Ramos (cell line): Measurements from ENCODE around the gene FLNB.
"Not testable (repeated sequence)": the region's sequence is repeated elsewhere in the genome, so short reads cannot be mapped to it uniquely, and the experiment has no call there.

Experiments
- in situ Hi-C: fragments of 300-500 bp; cut with MboI; formaldehyde crosslinking; loops from one replicate; pipeline ENCODE4 v1.14.3; 2022; ENCODE audit warnings: low sequenced_read_pairs; ENCODE audit not compliant: unreplicated experiment

The FLNB gene

DNA sequence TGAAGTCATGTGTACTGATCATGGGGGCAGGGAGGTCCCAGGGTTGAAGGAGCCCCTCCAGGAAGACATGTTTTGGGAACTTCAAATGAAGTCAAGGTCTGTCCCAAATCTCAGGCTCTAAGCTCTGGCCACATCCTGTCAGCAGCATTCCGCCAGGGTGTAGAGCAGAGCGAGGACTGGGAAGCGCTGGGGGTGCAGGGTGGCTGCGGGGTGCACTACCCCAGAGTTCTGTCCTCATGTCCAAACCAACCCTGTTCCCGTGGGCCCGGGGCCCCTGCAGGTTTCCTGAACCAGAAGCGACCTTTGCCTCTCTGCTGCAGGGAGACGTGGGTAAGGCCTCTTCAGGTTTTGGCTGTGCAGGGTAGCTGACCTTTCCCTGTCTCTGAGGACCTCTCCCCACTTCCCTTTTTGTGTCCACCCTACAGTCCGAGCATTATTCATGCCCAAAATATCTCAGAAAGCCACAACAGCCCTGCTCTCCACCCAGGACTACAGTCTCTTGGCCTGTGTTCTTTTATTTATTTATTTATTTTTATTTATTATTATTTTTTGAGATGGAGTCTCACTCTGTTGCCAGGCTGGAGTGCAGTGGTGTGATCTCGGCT is 26.6 kb upstream of the FLNB start:
- in situ Hi-C loops, result no loop called here

DNA sequence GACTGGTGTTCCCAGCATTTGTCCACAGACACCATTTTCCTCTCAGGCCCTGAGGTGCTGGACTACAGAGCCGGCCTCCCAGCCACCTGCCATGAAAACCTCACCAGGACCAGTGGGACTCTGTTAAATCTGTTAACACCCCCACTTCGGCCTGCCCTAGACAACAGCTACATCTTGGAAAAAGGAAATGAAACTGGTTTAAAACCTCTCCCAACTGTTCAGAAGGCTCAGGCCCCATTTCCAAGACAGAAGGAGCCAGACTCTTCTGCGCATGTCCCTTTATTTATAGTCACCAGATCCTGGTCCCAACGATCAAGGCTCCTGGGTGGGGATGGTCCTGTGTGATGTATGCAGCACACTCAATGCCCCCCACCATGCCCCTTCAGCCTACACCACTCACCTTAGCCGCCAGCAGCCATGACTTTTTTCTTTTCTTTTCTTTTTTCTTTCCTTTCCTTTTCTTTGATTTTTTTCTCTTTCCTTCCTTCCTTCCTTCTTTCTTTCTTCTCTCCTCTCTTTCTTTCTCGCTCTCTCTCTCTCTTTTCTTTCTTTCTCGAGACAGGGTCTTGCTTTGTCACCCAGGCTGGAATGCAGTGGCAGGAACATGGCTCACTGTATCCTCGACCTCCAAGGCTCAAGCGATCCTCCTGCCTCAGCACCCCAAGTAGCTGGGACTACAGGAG is 25.5 kb upstream of the FLNB start:
- in situ Hi-C loops, result no loop called here

DNA sequence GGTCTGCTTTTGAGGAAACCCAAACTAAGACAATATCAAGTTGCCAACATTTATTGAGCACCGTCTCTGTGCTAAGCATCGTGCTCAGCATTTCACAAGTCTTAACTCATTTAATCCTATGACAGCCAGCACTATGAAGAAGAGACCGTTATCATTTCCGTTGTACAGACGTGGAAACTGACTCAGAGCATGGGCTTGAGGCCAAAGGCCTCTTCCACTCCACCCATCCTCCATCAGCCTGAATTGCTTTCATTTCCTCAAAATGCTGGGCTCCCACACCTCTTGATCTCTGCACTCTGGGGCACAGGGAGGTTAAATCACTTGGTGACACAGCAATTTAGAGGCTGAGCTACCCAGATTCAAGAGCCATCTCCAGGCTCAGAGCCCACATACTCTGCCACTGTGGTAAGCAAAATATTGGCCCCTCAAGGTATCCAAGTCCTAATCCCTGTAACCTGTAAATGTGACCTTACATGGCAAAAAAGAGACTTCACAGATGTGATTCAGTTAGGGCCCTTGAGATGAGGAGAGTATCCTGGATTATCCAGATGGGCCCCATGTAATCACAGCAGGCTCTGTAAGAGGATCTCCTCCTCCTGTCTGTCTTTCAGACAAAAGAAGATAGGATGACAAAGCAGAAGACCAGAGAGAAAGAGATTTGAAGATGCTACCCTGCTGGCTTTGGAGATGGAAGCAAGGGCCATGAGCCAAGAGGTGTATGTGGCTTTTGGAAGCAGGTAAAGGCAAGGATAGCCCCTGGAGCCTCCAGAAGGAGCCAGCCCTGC is 24.3 kb upstream of the FLNB start:
- in situ Hi-C loops, result no loop called here

DNA sequence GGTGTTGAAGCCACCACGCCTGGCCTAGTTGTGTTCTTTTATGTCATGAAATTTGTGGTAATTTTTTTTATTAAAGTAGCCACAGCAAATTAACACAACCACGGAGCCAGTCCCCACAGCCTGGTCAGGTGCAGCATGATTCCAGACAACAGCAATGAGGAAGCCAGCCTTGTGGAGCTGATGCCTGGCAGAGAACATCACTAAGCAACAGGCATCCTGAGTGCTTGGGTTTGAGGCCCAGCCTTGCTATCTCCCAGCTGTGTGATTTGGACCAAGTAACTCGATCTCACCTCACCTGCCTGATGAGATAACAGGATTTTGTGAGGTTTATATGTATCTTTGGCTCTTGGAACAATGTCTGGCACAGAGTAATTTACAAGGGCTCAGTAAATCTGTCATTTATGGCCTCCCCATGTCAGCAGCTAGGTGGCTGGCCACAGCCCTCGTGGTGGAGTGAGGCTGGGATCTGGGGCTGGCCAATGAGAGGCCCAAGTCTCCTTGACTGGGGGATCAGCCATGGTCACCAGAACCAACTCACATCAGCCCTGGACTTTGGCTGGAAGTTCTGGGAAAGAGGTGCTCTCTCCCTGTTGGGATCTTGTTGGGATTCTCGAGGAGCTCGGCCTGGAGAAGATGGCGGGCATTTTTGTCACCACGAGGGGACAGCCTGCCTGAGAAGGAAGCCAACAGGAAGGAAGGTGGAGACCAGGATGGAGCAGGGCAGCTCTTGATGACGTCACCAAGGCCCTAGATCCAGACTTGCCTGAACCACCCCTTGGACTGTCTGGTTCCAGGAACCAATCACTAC is 22.8 kb upstream of the FLNB start:
- in situ Hi-C loops, result no loop called here

DNA sequence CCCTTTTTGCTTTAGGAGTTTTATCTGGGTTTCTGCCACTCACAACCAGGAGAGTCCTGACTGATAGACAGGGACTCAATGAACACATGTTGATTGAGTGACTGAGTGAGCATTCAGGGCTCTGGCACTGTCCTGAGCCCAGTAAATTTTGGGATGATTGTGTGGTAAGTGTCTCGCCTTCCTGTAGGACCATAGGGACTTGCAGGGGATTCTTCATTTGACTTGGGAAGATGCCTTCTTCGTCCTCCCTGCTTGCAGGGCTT is 22.3 kb upstream of the FLNB start:
- in situ Hi-C loops, result no loop called here

DNA sequence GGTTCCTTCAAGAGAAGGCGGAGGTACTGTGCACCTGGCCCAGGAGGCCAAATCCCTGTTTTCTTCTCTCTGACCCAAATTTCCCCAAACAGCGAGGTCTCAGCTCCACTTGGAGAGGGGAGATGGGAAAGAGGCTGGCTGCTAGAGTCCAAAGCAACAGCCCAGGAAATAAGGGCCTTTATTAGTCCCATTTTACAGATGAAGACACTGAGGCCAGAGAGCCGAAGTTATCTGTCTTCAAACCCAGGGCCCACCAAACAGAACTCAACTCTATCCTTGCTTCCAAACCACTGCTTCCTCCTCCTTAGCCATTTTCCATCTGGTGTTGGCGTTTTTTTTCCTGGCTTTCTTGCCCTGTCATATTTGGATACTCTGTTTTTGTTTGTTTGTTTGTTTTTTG is 22.0 kb upstream of the FLNB start:
- in situ Hi-C loops, result no loop called here

DNA sequence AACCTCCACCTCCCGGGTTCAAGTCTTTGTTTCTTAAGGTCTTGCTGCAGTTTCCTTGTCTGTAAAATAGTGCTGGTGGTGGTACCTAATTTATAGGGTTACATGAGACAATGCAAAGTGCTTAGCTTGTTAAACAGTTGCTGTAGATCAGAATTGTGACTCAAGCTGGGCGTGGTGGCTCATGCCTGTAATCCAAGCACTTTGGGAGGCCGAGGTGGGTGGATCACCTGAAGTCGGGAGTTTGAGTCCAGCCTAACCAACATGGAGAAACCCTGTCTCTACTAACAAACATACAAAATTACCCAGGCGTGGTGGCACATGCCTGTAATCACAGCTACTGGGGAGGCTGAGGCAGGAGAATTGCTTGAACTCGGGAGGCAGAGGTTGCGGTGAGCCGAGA is 19.0 kb upstream of the FLNB start:
- in situ Hi-C loops, result not testable (repeated sequence)

DNA sequence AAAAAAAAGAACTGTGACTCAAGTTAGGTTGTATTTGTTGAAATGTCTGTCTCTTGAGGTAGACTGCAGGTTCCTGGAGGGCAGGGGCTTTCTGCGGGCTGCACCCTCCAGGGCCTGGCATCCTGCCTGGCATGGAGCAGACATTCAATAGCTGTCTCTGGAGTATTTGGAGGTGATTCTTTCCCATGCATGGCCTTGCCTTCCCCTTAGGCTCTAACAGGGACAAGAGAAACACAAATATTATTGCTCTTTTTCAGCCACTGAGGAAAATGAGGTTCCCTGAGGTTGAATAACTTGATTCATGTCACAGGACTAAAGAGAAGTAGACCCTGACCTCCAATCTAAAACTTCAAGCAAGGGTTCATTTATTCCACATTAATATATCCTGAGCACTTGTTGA is 18.6 kb upstream of the FLNB start:
- in situ Hi-C loops, result no loop called here

DNA sequence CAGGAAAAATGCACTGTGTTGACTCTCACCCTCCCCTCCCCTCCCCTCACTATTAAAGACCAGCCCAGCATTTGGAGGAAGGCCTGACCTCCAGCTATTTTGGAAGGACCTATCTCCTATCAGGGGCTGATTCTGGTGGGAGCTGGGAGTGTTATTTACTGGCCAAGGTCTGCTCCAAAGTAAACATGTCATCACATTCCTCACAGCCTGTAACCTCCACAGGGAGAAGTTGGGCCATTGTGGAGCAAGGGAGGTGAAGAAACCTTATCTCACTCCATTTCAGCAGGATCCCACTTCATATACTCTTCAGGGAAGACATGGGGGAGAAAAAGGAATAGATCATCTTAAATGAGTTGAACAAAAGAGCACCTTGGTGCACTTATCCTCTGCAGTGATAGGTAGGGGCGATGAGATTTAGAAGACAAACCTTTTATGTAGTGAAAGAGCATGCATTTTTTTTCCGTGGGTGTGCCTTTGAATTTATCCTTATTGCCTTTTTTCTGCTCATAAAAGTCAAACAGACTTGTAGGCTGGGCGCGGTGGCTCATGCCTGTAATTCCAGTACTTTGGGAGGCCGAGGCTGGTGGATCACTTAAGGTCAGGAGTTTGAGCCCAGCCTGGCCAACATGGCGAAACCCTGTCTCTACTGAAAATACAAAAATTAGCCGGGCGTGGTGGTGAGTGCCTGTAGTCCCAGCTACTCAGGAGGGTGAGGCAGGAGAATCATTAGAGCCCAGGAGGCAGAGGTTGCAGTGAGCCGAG is 15.6 kb upstream of the FLNB start:
- in situ Hi-C loops, result no loop called here

DNA sequence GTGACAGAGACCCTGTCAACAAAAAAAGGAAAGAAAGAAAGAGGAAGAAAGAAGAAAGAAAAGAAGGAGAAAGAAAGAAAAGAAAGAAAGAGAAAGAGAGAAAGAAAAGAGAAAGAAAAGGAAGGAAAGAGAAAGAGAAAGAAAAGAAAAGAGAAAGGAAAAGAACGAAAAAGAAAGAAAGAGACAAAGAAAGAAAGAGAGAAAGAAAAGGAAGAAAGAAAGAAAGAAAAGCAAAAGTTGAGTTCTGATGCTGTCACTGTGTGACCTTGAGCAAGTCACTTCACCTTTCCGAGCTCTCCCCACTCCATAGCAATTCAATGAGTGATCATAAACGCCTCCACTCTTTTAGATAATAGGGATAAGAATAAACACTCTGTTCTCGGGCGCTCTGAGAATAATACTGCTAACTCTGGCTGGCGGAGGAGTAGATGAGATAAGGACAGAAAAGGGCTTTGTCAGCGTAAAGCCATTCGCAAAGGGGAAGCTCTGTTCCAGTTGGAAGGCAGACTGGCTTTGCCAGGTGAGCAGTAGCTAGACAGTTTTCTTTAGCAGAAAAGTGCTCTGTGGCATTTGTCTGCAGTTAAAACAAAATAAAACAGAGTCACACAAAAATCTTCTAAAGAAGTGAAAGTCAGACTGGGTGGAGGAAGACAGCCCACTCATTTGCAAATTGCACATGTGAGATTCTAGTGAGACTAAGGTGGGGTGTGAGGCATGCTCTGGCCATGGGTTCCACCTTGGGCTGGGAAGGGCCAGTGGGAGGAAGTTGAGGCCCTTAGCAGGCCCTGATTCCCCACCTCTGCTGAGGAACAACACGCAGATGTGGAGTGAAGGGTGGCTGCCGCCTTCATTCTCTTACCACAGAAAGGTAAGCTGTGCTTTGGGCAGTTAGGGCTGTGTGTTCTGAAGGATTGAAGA is 9.6 kb upstream of the FLNB start:
- in situ Hi-C loops, result no loop called here

DNA sequence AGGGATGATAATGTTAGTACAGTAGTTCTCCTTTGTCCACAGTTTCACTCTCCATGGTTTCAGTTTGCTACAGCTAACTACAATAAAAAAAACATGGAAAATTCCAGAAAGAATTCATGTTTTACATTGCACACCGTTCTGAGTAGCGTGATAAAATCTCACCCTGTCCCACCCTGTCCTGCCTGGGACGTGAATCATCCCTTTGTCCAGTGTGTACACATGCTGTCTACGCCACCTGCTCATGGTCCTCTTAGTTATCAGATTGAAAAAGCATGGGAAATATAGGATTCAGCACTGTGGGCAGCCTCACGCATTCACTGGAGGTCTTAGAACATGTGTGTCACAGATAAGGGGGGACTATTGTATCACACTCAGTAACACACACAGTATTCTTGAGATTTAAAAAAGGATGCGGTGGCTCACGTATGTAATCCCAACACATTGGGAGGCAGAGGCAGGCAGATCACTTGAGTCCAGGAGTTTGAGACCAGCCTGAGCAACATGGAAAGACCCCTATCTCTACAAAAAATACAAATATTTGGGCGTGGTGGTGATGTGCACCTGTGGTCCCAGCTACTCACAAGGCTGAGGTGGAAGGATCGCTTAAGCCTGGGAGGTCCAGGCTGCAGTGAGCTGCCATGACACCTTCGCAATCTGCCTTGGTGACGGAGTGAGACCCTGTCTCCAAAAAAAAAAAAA is 8.7 kb upstream of the FLNB start:
- in situ Hi-C loops, result loop anchor here (10.0 kb wide), 1 partner anchor 175 kb away; no protein-coding TSS in a partner anchor

DNA sequence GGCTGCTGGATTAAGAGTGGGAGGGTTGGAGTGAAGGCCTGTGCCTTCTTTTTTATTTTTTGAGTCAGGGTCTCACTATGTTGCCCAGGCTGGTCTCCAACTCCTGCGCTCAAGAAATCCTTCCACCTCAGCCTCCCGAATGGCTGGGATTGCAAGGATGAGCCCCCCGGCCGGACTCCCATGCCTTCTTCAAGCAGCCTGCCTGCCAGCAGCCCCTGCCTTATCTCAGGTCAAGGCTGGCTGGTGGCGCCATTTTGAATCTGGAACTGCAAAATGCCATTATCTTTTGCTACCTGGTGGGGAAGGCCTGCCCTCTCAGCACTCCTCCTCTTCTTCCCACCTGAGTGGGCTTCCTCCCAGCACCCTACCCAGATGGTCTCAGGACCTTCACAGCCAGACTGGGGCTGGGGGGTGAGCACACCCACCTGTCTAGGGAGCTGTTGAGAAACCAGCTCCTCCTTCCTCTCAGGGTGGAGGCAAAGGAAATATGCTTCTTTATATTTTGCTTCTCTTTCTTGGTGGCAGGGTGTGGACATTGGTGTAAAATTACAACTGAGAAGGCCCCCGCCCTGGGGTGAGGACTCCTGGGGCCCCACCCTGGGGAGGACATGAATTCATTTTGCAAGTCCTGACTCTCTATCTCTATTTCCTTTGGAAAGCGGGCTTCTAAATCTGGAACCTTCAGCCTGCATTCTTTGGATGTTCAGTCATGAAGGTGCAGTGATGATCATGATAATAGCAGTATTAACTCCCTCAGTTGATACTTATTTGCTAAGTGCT is 7.7 kb upstream of the FLNB start:
- in situ Hi-C loops, result loop anchor here (10.0 kb wide), 1 partner anchor 174 kb away; no protein-coding TSS in a partner anchor

DNA sequence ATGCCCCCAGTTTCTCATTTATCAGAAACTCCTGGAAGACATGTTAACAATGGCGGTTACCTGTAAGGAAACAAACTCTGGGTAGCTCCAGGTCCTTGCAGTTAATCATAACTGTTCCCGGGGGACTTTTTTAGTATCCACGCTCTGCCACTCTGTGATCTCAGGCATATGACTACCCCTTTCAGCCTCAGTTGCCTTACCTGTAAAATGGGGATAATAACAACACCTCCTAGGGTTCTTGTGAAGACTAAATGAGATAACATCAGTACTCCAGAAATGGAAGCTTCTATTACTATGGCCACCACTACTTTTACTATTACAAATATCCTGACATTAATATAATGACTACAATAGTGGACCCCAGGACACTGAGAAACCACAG is 7.1 kb upstream of the FLNB start:
- in situ Hi-C loops, result loop anchor here (10.0 kb wide), 1 partner anchor 174 kb away; no protein-coding TSS in a partner anchor

DNA sequence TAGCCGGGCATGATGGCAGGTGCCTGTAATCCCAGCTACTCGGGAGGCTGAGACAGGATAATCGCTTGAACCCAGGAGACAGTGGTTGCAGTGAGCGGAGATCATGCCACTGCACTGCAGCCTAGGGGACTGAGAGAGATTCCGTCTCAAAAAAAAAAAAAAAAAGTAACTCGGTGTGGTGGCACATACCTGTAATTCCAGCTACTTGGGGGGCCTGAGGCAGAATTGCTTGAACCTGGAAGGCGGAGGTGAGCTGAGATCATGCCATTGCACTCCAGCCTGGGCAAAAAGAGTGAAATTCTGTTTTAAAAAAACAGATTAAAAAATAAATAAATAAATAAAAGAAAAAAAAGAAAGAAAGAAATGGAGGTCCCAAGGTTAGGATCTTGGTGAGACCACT is 6.2 kb upstream of the FLNB start:
- in situ Hi-C loops, result loop anchor here (10.0 kb wide), 1 partner anchor 173 kb away; no protein-coding TSS in a partner anchor

DNA sequence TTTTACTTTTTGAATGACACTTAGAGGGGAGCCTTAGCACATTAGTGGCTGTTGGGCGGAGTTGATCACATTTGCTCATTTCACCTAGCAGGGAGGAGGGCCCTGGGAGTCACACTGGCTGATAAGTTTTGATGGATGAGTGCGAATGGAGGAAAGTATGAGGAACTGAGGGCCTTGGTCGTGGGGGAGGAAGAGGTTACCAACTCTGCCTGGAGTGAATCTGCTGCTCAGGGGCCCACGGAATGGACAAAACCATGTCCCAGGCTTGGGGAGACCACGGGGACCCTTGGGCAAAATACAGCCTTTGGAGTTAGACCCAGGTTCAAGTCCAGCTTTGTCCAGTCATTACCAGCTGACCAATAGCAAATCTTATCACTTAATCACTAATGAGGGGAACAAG is 5.1 kb upstream of the FLNB start:
- in situ Hi-C loops, result loop anchor here (10.0 kb wide), 1 partner anchor 172 kb away; no protein-coding TSS in a partner anchor

DNA sequence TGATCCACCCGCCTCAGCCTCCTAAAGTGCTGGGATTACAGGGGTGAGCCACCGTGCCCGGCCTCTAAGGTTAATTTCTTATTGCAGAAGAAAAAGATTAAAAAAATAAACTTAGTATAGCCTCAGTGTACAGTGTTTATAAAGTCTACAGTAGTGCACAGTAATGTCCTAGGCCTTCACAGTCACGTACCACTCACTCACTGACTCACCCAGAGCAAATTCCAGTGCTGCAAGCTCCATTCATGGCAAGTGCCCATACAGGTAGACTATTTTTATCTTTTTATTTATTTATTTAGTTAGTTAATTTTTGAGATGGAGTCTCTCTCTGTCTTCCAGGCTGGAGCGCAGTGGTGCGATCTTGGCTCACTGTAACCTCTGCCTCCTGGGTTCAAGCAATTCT is 3.2 kb upstream of the FLNB start:
- in situ Hi-C loops, result loop anchor here (10.0 kb wide), 1 partner anchor 170 kb away; no protein-coding TSS in a partner anchor

DNA sequence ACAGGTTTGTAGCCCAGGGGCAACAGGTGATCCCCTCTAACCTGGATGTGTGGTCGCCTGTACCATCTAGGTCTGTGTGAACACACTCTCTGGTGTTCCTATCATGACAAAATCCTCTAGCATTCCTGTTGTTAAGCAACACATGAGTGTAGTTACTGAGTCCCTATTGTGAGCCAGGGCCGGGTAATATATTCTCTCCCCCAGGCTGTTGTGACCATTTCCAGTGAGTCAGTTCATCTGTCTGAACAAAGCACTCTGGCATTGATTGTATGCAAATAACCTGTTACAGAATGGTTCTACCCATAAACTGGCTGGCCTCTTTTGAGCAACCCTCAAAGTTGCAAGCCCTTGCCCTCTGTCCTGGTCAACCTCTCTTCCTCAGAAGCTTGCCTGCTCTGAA is 2.6 kb upstream of the FLNB start:
- in situ Hi-C loops, result loop anchor here (10.0 kb wide), 1 partner anchor 169 kb away; no protein-coding TSS in a partner anchor
